ENCODE measurements around the gene HK1. TPM values are rescaled to one million over a fixed set of nuclear protein-coding genes. Genes with fewer than 3 reads are reported as not detected.

HK1 gene
- total RNA-seq, 2 donors from 2014 or later: 38.0 to 78.8 TPM

DNA sequence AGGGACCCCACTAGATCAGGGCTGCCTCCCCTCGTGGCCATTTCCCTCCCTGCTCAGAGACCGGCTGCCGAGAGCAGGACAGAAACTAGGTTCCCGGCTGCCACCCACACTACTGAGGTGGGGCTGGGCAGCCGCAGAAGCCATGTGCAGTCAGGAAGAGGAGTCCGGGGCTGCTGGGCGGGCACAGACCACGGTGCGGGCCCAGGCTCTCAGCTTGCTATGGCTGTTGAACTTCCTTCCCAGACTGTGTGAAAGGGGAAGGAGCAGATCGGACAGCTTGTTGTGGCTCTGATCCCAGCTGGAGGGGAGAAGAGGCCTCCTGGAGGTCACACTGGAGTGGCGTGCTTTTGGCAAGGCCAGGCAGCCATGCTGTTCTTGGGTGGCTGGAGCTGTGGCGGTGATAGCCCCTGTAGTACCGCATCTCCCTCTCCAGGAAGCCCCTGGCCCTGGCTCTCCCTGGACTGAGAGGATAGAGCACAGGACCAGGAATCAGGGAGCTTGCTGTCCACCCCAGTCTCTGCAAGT, 56.8 kb downstream of the HK1 start:
- Histone ChIP-seq H3K9ac (ENCODE audit: extremely low read depth, low read length, poor library complexity, severe bottlenecking) (no peak overlapping the region), H3K4me1 (ENCODE audit: control insufficient read depth, insufficient read depth, low read length) (peaks cover 6% of the 10 kb centered on the region), H3K27ac (ENCODE audit: low read depth, low read length) (no peak overlapping the region), H3K36me3 (ENCODE audit: control insufficient read depth, insufficient read depth, low read length) (no peaks in the 10 kb centered on the region), H3K9me3 (ENCODE audit: control insufficient read depth, low read length) (no peaks in the 10 kb centered on the region), H3K27me3 (ENCODE audit: control insufficient read depth, insufficient read depth, low read length, poor library complexity, severe bottlenecking) (no peaks in the 10 kb centered on the region), H3K4me3 (ENCODE audit: low read length) (no peak overlapping the region)
- H3K27ac Mint-ChIP-seq: peak overlapping the region; percentile 75
- TF ChIP-seq, protein P1, sequence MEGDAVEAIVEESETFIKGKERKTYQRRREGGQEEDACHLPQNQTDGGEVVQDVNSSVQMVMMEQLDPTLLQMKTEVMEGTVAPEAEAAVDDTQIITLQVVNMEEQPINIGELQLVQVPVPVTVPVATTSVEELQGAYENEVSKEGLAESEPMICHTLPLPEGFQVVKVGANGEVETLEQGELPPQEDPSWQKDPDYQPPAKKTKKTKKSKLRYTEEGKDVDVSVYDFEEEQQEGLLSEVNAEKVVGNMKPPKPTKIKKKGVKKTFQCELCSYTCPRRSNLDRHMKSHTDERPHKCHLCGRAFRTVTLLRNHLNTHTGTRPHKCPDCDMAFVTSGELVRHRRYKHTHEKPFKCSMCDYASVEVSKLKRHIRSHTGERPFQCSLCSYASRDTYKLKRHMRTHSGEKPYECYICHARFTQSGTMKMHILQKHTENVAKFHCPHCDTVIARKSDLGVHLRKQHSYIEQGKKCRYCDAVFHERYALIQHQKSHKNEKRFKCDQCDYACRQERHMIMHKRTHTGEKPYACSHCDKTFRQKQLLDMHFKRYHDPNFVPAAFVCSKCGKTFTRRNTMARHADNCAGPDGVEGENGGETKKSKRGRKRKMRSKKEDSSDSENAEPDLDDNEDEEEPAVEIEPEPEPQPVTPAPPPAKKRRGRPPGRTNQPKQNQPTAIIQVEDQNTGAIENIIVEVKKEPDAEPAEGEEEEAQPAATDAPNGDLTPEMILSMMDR (conservative IDR thresholded peaks at IDR 0.05): no peak
- no peak overlapping the region for H3K4me3 Mint-ChIP-seq
- WGBS, 2 experiments (ENCODE audit: insufficient coverage in 1 of 2, insufficient read length in 1 of 2): 86 to 93% methylated on average over 7 to 13 of the region's 13 CpGs
- H3K4me1 Mint-ChIP-seq: peaks cover 43% of the 10 kb centered on the region
- DNase-seq: peak; percentile 57
- peaks cover 3% of the 10 kb centered on the region for H3K36me3 Mint-ChIP-seq (ENCODE audit: low read depth)
- no peaks in the 10 kb centered on the region for H3K9me3 Mint-ChIP-seq
- H3K27me3 Mint-ChIP-seq (ENCODE audit: insufficient read depth): no peaks in the 10 kb centered on the region

GRCh38 chr10:69335613-69336012, 57.3 kb downstream of the HK1 start:
- DNase-seq: no peak
- no peaks in the 10 kb centered on the region for H3K27me3 Mint-ChIP-seq (ENCODE audit: insufficient read depth)
- no peak overlapping the region for H3K27ac Mint-ChIP-seq
- peaks cover 3% of the 10 kb centered on the region for H3K36me3 Mint-ChIP-seq (ENCODE audit: low read depth)
- peaks cover 38% of the 10 kb centered on the region for H3K4me1 Mint-ChIP-seq
- Histone ChIP-seq H3K36me3 (ENCODE audit: control insufficient read depth, insufficient read depth, low read length) (no peaks in the 10 kb centered on the region), H3K9ac (ENCODE audit: extremely low read depth, low read length, poor library complexity, severe bottlenecking) (no peak overlapping the region), H3K4me3 (ENCODE audit: low read length) (no peak overlapping the region), H3K27me3 (ENCODE audit: control insufficient read depth, insufficient read depth, low read length, poor library complexity, severe bottlenecking) (no peaks in the 10 kb centered on the region), H3K4me1 (ENCODE audit: control insufficient read depth, insufficient read depth, low read length) (peaks cover 6% of the 10 kb centered on the region), H3K27ac (ENCODE audit: low read depth, low read length) (no peak overlapping the region), H3K9me3 (ENCODE audit: control insufficient read depth, low read length) (no peaks in the 10 kb centered on the region)
- H3K9me3 Mint-ChIP-seq: no peaks in the 10 kb centered on the region
- no peak overlapping the region for H3K4me3 Mint-ChIP-seq
- TF ChIP-seq, protein P1 (conservative IDR thresholded peaks at IDR 0.05): no peak
- 97 to 100% methylated on average over 3 to 8 of the region's 8 CpGs for WGBS, 2 experiments (ENCODE audit: insufficient coverage in 1 of 2, insufficient read length in 1 of 2)

- TF ChIP-seq, protein P1 (conservative IDR thresholded peaks at IDR 0.05): no peak
- H3K27ac Mint-ChIP-seq: peak overlapping the region; percentile 84
- DNase-seq: no peak
- Histone ChIP-seq H3K9me3 (ENCODE audit: control insufficient read depth, low read length) (no peaks in the 10 kb centered on the region), H3K27ac (ENCODE audit: low read depth, low read length) (no peak overlapping the region), H3K9ac (ENCODE audit: extremely low read depth, low read length, poor library complexity, severe bottlenecking) (no peak overlapping the region), H3K4me3 (ENCODE audit: low read length) (no peak overlapping the region), H3K27me3 (ENCODE audit: control insufficient read depth, insufficient read depth, low read length, poor library complexity, severe bottlenecking) (no peaks in the 10 kb centered on the region), H3K36me3 (ENCODE audit: control insufficient read depth, insufficient read depth, low read length) (no peaks in the 10 kb centered on the region), H3K4me1 (ENCODE audit: control insufficient read depth, insufficient read depth, low read length) (peaks cover 6% of the 10 kb centered on the region)
- no peaks in the 10 kb centered on the region for H3K9me3 Mint-ChIP-seq
- H3K27me3 Mint-ChIP-seq (ENCODE audit: insufficient read depth): no peaks in the 10 kb centered on the region
- peaks cover 36% of the 10 kb centered on the region for H3K4me1 Mint-ChIP-seq
- H3K36me3 Mint-ChIP-seq (ENCODE audit: low read depth): peaks cover 2% of the 10 kb centered on the region
- H3K4me3 Mint-ChIP-seq: no peak overlapping the region
- 89 to 100% methylated on average over 1 to 2 of the region's 2 CpGs for WGBS, 2 experiments (ENCODE audit: insufficient coverage in 1 of 2, insufficient read length in 1 of 2)
Observed at GRCh38 chr10:69336952-69337295, 58.6 kb downstream of the HK1 start.
